Thyroid gland (tissue), 4 donors: Measurements from ENCODE around the gene ASGR1. TPM values are rescaled to one million over a fixed set of nuclear protein-coding genes. Genes with fewer than 3 reads are reported as not detected.
A peak's percentile ranks its signal among the peaks of the same experiment; 100 is the strongest.

Source experiments
- DNase-seq, 2 donors: peaks; one replicate each; pipeline ENCODE4 v3.0.0-alpha.2; 2019
- H3K27ac ChIP-seq, 3 donors: fragments of 200-600 bp; sonication (generic); 1 replicate in 2 of 3; 2 replicates in 1 of 3; pipeline ENCODE4 v1.5.1; 2016 to 2019; ENCODE audit warnings: mild to moderate bottlenecking in 1 of 3, moderate library complexity in 1 of 3
- H3K27me3 ChIP-seq: fragments of 200-600 bp; sonication (generic); one replicate; pipeline ENCODE4 v1.5.1; 2019
- H3K36me3 ChIP-seq, 2 donors: fragments of 200-600 bp; sonication (generic); one replicate each; pipeline ENCODE4 v1.5.1; 2016 to 2019
- H3K4me1 ChIP-seq, 2 donors: fragments of 200-600 bp; sonication (generic); one replicate each; pipeline ENCODE4 v1.5.1; 2017 to 2019
- H3K4me3 ChIP-seq, 3 donors: fragments of 200-600 bp; sonication (generic); replicated peaks in 1 of 3; 1 replicate in 2 of 3; 2 replicates in 1 of 3; pipeline ENCODE4 v1.5.1; 2016; ENCODE audit warnings: mild to moderate bottlenecking in 1 of 3
- H3K9me3 ChIP-seq: fragments of 200-600 bp; sonication (generic); one replicate; pipeline ENCODE4 v1.5.1; 2017
- POLR2A ChIP-seq, 2 donors: fragments of 450-650 bp; IDR thresholded peaks; one replicate each; pipeline ENCODE4 v1.6.1; 2017; ENCODE audit warnings: antibody characterized with exemption in 2 of 2, mild to moderate bottlenecking in 2 of 2, moderate library complexity in 1 of 2
- WGBS, 2 donors: methylation state at CpG; one replicate each; pipeline ENCODE4 v1.1.5; 2017; 5-methylcytosine and 5-hydroxymethylcytosine counted together
- intact Hi-C: fragments of 100-400 bp; cut with DNase I; formaldehyde crosslinking; loops from one replicate; pipeline ENCODE4 v1.15.1; 2023
- total RNA-seq, 4 donors: library from RNA; depleted of rRNA; stranded (reverse); fragments of >200 nt; gene quantifications; one replicate each; pipeline ENCODE4 v1.2.3, GENCODE V29; 2016
- TF ChIP-seq, protein P1 (sequence below), 6 experiments: fragments of 200-600 bp in 3 of 6; fragments of 450-650 bp in 3 of 6; sonication (generic) in 3 of 6; IDR thresholded peaks; one replicate each; pipeline ENCODE4 v1.5.1; 2016 to 2019; ENCODE audit warnings: antibody characterized with exemption in 6 of 6, mild to moderate bottlenecking in 2 of 6, inconsistent platforms in 1 of 6, moderate library complexity in 1 of 6

Gene ASGR1
- total RNA-seq, 4 donors from 2014 or later, result 3.0 to 6.5 (median 3.3) TPM; not detected in 1

DNA sequence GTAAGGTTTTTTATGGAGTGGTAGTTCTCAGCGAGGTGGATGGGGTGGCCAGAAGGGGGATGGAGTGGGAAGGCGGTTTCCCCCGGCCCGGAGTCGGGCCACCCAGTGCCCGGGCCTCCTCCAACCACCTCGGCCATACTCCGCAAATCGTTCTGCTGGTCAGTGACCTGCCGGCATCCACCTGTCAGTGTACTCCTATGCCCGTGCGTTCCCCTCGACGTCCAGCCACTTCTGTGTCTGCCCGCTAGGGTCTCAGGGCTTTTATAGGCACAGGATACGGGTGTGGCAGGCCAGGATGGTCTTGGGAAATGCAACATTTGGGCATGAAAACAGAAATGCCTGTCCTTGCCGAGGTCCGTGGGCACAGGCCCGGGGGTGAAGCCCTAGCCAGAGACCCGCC lies 45.3 kb downstream of the ASGR1 start:
- no peak overlapping the region for H3K27ac ChIP-seq
- no peaks in the 10 kb centered on the region for H3K9me3 ChIP-seq
- H3K4me1 ChIP-seq, result peaks cover 3 to 5% of the 10 kb centered on the region in 2 donors
- 76 to 83% methylated on average over 16 to 20 of the region's 20 CpGs for WGBS, 2 donors
- no peak overlapping the region for H3K4me3 ChIP-seq
- H3K27me3 ChIP-seq, result no peaks in the 10 kb centered on the region
- intact Hi-C loops, result no loop called here
- H3K36me3 ChIP-seq, result no peaks in the 10 kb centered on the region
- DNase-seq, result no peak
- TF ChIP-seq, protein P1, sequence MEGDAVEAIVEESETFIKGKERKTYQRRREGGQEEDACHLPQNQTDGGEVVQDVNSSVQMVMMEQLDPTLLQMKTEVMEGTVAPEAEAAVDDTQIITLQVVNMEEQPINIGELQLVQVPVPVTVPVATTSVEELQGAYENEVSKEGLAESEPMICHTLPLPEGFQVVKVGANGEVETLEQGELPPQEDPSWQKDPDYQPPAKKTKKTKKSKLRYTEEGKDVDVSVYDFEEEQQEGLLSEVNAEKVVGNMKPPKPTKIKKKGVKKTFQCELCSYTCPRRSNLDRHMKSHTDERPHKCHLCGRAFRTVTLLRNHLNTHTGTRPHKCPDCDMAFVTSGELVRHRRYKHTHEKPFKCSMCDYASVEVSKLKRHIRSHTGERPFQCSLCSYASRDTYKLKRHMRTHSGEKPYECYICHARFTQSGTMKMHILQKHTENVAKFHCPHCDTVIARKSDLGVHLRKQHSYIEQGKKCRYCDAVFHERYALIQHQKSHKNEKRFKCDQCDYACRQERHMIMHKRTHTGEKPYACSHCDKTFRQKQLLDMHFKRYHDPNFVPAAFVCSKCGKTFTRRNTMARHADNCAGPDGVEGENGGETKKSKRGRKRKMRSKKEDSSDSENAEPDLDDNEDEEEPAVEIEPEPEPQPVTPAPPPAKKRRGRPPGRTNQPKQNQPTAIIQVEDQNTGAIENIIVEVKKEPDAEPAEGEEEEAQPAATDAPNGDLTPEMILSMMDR (IDR thresholded peaks at IDR 0.05), result no peak
- TF ChIP-seq POLR2A (IDR thresholded peaks at IDR 0.05), result no peak

DNA sequence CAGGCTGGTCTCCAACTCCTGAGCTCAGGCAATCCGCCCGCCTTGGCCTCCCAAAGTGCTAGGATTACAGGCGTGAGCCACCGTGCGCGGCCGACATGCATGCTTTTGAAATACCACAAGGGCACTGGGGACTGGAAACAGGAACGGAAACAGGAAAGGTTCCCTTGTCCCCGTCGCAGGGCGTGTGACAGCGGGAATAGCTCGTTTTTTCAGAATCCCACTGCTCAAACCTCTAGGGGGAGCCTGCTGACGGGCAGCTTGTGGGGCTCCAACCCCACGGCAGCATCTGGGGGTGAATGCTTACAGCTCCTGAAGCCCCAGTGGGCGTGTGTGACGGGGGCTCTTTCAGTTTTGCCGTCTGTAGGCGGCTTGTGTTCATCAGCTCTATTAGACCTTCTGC lies 45.7 kb downstream of the ASGR1 start:
- Histone ChIP-seq H3K4me1 (peaks cover 3 to 5% of the 10 kb centered on the region in 2 donors), H3K9me3 (no peaks in the 10 kb centered on the region), H3K4me3 (no peak overlapping the region), H3K36me3 (no peaks in the 10 kb centered on the region), H3K27ac (no peak overlapping the region), H3K27me3 (no peaks in the 10 kb centered on the region)
- intact Hi-C loops, result no loop called here
- TF ChIP-seq, protein P1 (IDR thresholded peaks at IDR 0.05), result peak in 2 of 6 experiments; percentile 9 to 21
- TF ChIP-seq POLR2A (IDR thresholded peaks at IDR 0.05), result no peak
- peak; percentile 15 to 40 for DNase-seq
- 25 to 32% methylated on average over 11 to 15 of the region's 19 CpGs for WGBS, 2 donors

DNA sequence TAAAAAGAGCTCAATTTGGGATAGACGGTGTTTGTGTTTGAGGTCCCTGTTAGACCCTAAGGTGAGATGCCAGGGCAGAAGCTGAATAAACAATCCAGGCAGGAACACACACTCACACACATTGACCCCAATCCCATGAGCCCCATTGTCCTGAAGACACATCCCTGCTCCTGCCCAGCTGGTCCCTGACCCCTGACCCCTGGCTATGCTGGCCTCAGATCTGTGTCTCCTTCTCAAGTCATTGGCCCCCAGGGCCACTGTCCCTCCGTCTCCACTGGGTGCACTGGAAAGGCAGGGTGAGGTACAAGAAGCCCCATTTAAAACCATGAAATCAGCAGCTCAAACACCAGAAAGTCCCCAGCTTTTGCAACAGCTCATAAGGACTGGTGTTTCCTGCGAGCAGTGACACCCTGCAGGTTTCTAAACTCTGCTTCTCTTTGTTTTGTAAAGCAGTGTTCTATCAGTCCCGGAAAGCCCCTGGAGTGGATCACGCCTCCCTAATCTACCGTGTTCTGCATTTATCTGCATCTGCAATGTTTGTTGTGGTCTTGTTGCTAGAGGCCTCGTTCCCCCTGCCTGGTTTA lies 46.6 kb downstream of the ASGR1 start:
- intact Hi-C loops, result no loop called here
- Histone ChIP-seq H3K4me3 (no peak overlapping the region), H3K9me3 (no peaks in the 10 kb centered on the region), H3K27ac (no peak overlapping the region), H3K4me1 (peaks cover 3 to 5% of the 10 kb centered on the region in 2 donors), H3K27me3 (no peaks in the 10 kb centered on the region), H3K36me3 (no peaks in the 10 kb centered on the region)
- WGBS, 2 donors, result 53 to 57% methylated on average over 7 of the region's 7 CpGs
- TF ChIP-seq, protein P1 (IDR thresholded peaks at IDR 0.05), result no peak
- no peak for TF ChIP-seq POLR2A (IDR thresholded peaks at IDR 0.05)
- peak in 1 of 2 donors; percentile 11 for DNase-seq

DNA sequence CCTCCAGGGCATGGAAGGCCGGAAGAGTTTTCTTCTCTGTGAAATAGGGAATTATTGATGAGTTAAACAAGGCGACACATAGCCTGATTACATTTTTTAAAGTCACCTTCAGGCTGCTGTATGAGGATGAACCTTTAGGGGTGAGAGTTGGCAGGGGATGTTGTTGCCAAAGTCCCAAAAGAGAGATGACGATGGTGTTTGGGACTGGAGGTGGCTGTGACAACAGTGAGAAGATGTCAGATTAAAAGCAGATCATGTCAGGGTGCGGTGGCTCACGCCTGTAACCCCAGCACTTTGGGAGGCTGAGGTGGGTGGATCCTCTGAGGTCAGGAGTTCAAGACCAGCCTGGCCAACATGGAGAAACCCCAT lies 47.8 kb downstream of the ASGR1 start:
- peaks cover 3 to 5% of the 10 kb centered on the region in 2 donors for H3K4me1 ChIP-seq
- intact Hi-C loops, result no loop called here
- no peaks in the 10 kb centered on the region for H3K36me3 ChIP-seq
- TF ChIP-seq, protein P1 (IDR thresholded peaks at IDR 0.05), result no peak
- no peak for TF ChIP-seq POLR2A (IDR thresholded peaks at IDR 0.05)
- H3K27me3 ChIP-seq, result no peaks in the 10 kb centered on the region
- H3K27ac ChIP-seq, result peak overlapping the region in 1 of 3 donors; percentile 8
- H3K9me3 ChIP-seq, result no peaks in the 10 kb centered on the region
- H3K4me3 ChIP-seq, result no peak overlapping the region
- DNase-seq, result no peak
- WGBS, 2 donors, result 85 to 90% methylated on average over 5 of the region's 5 CpGs

DNA sequence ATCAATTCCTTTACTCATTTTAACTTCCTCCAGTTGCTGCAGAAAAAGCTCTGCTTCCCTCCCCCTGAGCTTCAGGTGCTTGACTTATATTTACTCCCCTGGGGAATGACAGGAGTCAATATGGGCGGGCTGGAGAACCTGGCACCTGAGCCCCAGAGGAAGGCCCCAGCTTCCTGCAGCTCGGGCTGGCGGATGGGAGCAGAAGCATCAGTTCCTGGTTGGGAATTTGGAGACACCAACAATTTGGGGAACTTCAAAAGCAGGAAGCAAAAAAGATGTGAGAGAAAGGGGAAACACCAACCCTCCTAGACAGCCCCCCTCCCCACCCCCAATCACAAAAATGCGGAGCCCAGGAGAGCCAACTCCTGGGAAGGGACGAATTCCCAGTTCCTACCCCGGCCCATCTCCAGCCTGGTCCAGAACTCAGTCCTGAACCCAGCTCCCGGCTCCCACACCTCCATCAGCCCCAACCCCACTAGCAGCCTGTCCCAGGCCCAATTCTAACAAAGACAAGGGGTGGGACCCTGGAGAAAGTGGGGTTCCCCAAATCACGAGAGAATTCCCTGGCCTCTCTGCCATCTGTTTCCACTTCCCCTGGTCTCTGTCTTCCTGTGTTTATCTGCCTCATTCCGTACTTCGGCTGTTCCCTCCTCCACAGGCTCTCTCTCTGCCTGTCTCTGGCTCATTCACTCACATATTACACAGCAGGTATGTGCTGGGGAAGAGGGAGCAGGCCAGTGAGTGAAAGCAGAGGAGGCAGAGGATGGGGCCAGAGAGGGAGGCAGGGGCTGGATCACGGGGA lies 48.3 kb downstream of the ASGR1 start:
- intact Hi-C loops, result no loop called here
- Histone ChIP-seq H3K36me3 (no peaks in the 10 kb centered on the region), H3K4me1 (peaks cover 3% of the 10 kb centered on the region in 2 donors), H3K27me3 (no peaks in the 10 kb centered on the region), H3K9me3 (no peaks in the 10 kb centered on the region), H3K27ac (peak overlapping the region in 1 of 3 donors; percentile 12), H3K4me3 (no peak overlapping the region)
- DNase-seq, result no peak
- no peak for TF ChIP-seq POLR2A (IDR thresholded peaks at IDR 0.05)
- TF ChIP-seq, protein P1 (IDR thresholded peaks at IDR 0.05), result no peak
- 66 to 70% methylated on average over 11 of the region's 11 CpGs for WGBS, 2 donors
